ENCODE measurements around the gene CTNND1.

CTNND1 gene

DNA sequence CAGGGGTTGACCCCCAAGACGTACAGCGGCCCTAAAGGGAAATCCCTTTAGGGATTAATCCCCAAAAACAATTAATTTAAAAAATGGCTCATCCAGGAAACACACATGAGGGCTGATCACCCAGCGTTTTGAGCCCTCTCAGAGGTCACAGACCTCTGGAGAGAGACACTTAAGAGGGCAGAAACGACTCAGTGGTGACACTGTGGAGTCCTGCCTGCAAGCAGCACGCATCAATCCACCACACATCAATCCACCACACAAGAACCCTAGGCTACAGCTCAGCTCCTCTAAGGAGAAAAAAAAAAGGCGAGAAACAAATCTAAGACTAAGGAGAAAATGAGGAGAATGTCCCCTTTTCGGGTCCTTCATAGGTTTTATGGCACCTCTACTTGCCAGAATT lies 32.8 kb upstream of the CTNND1 start:
- no peaks in the 10 kb centered on the region for H3K4me1 ChIP-seq (ENCODE audit: insufficient read depth, low read length, poor library complexity, severe bottlenecking)
- H3K36me3 ChIP-seq (ENCODE audit: insufficient read depth, low read length), result peaks cover 5% of the 10 kb centered on the region; the same call in 1 of the 2 replicates
- no peaks in the 10 kb centered on the region; the same call in 1 of the 2 replicates for H3F3A ChIP-seq (ENCODE audit: low read depth)
- no peak overlapping the region for H3K4me2 ChIP-seq (ENCODE audit: low read depth, low read length, poor library complexity, severe bottlenecking)
- TF ChIP-seq, protein P1, sequence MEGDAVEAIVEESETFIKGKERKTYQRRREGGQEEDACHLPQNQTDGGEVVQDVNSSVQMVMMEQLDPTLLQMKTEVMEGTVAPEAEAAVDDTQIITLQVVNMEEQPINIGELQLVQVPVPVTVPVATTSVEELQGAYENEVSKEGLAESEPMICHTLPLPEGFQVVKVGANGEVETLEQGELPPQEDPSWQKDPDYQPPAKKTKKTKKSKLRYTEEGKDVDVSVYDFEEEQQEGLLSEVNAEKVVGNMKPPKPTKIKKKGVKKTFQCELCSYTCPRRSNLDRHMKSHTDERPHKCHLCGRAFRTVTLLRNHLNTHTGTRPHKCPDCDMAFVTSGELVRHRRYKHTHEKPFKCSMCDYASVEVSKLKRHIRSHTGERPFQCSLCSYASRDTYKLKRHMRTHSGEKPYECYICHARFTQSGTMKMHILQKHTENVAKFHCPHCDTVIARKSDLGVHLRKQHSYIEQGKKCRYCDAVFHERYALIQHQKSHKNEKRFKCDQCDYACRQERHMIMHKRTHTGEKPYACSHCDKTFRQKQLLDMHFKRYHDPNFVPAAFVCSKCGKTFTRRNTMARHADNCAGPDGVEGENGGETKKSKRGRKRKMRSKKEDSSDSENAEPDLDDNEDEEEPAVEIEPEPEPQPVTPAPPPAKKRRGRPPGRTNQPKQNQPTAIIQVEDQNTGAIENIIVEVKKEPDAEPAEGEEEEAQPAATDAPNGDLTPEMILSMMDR (conservative IDR thresholded peaks at IDR 0.05; ENCODE audit: low read length), result no peak
- TF ChIP-seq EZH2phosphoT487 (IDR thresholded peaks at IDR 0.05; ENCODE audit: borderline replicate concordance), result no peak
- no peaks in the 10 kb centered on the region for H3K27me3 ChIP-seq (ENCODE audit: insufficient read depth, low read length, poor library complexity, severe bottlenecking)
- H3K9me3 ChIP-seq (ENCODE audit: insufficient read depth, low read depth, low read length), result no peaks in the 10 kb centered on the region
- no peak overlapping the region for H3K4me3 ChIP-seq (ENCODE audit: low read length, poor library complexity, severe bottlenecking)
- no peak overlapping the region for H3K9ac ChIP-seq (ENCODE audit: low read depth, low read length, poor library complexity, severe bottlenecking)
- no peaks in the 10 kb centered on the region for H3K9me2 ChIP-seq (replicated peaks; ENCODE audit: low read depth, low read length)
- no peak overlapping the region for H2AFZ ChIP-seq (ENCODE audit: low read length)
- peaks cover 83% of the 10 kb centered on the region for H3K79me2 ChIP-seq (ENCODE audit: insufficient read depth, low read length)
- H4K20me1 ChIP-seq (ENCODE audit: insufficient read depth, low read length, poor library complexity, severe bottlenecking), result peaks cover 27% of the 10 kb centered on the region

DNA sequence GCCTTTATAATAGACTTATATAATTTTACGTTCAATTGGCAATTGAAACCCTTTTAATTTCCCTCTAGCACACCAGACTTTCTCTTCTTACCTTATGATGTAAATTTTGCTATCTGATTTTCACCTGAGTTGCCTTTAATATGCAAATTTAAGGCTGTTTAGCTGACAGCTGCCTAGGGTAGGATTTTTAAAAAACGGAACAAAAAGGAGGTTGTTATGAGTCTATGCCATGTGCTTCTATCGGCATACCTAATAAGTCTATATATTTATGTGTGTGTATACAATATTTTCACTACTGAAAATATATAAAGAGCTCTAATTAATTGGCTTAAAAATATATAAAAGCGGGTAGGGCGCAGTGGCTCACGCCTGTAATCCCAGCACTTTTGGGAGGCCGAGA lies 32.1 kb upstream of the CTNND1 start:
- no peak overlapping the region for H3K4me3 ChIP-seq (ENCODE audit: low read length, poor library complexity, severe bottlenecking)
- TF ChIP-seq, protein P1 (conservative IDR thresholded peaks at IDR 0.05; ENCODE audit: low read length), result no peak
- no peak for TF ChIP-seq EZH2phosphoT487 (IDR thresholded peaks at IDR 0.05; ENCODE audit: borderline replicate concordance)
- H2AFZ ChIP-seq (ENCODE audit: low read length), result no peak overlapping the region
- no peak overlapping the region for H3K9ac ChIP-seq (ENCODE audit: low read depth, low read length, poor library complexity, severe bottlenecking)
- peaks cover 21% of the 10 kb centered on the region for H4K20me1 ChIP-seq (ENCODE audit: insufficient read depth, low read length, poor library complexity, severe bottlenecking)
- no peaks in the 10 kb centered on the region for H3K4me1 ChIP-seq (ENCODE audit: insufficient read depth, low read length, poor library complexity, severe bottlenecking)
- peaks cover 5% of the 10 kb centered on the region; the same call in 1 of the 2 replicates for H3K36me3 ChIP-seq (ENCODE audit: insufficient read depth, low read length)
- H3K4me2 ChIP-seq (ENCODE audit: low read depth, low read length, poor library complexity, severe bottlenecking), result no peak overlapping the region
- H3K79me2 ChIP-seq (ENCODE audit: insufficient read depth, low read length), result peaks cover 83% of the 10 kb centered on the region
- H3K9me3 ChIP-seq (ENCODE audit: insufficient read depth, low read depth, low read length), result no peaks in the 10 kb centered on the region
- H3F3A ChIP-seq (ENCODE audit: low read depth), result no peaks in the 10 kb centered on the region; the same call in 1 of the 2 replicates
- H3K9me2 ChIP-seq (replicated peaks; ENCODE audit: low read depth, low read length), result no peaks in the 10 kb centered on the region
- no peaks in the 10 kb centered on the region for H3K27me3 ChIP-seq (ENCODE audit: insufficient read depth, low read length, poor library complexity, severe bottlenecking)

DNA sequence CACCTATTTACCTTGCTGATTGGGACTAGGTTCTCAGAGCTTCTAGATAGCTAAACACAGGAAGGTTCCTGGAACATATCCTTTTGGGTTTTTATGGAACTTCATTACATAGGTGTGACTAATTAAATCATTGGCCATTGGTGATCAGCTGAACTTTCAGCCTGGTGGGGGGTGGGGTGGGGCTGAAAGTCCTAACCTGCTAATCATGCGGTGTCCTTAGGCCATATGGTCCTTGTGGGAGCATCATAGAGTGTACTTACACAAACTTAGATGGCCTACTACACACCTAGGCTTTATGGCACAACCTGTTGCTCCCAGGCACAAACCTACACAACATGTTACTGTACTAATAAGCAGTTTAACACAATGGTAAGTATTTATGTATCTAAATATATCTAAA lies 28.9 kb upstream of the CTNND1 start:
- no peaks in the 10 kb centered on the region for H3K9me2 ChIP-seq (replicated peaks; ENCODE audit: low read depth, low read length)
- no peaks in the 10 kb centered on the region for H3K9me3 ChIP-seq (ENCODE audit: insufficient read depth, low read depth, low read length)
- no peak overlapping the region for H2AFZ ChIP-seq (ENCODE audit: low read length)
- H4K20me1 ChIP-seq (ENCODE audit: insufficient read depth, low read length, poor library complexity, severe bottlenecking), result peaks cover 16% of the 10 kb centered on the region
- H3K4me2 ChIP-seq (ENCODE audit: low read depth, low read length, poor library complexity, severe bottlenecking), result no peak overlapping the region
- H3K4me3 ChIP-seq (ENCODE audit: low read length, poor library complexity, severe bottlenecking), result no peak overlapping the region
- TF ChIP-seq EZH2phosphoT487 (IDR thresholded peaks at IDR 0.05; ENCODE audit: borderline replicate concordance), result no peak
- TF ChIP-seq, protein P1 (conservative IDR thresholded peaks at IDR 0.05; ENCODE audit: low read length), result no peak
- H3K27me3 ChIP-seq (ENCODE audit: insufficient read depth, low read length, poor library complexity, severe bottlenecking), result no peaks in the 10 kb centered on the region
- H3F3A ChIP-seq (ENCODE audit: low read depth), result no peaks in the 10 kb centered on the region; the same call in 1 of the 2 replicates
- H3K4me1 ChIP-seq (ENCODE audit: insufficient read depth, low read length, poor library complexity, severe bottlenecking), result no peaks in the 10 kb centered on the region
- peaks cover 56% of the 10 kb centered on the region for H3K79me2 ChIP-seq (ENCODE audit: insufficient read depth, low read length)
- H3K9ac ChIP-seq (ENCODE audit: low read depth, low read length, poor library complexity, severe bottlenecking), result no peak overlapping the region
- peaks cover 22% of the 10 kb centered on the region; the same call in 1 of the 2 replicates for H3K36me3 ChIP-seq (ENCODE audit: insufficient read depth, low read length)
